Panc1 (cell line): ENCODE data around the gene NPAS3. TPM values are rescaled to one million over a fixed set of nuclear protein-coding genes. Genes with fewer than 3 reads are reported as not detected.

Source experiments
- ATAC-seq: fragments of 200-7000 bp; cut with Tn5 transposase; 2 replicates; pipeline ENCODE4 v1.9.1; 2020; ENCODE audit warnings: mild to moderate bottlenecking, moderate library complexity
- BruUV-seq: library from RNA; stranded (reverse); fragments of 400-500 nt; replicated peaks from 2 replicates; lab custom pipeline; 2021; lab: Mats Ljungman, UMichigan
- CTCF ChIA-PET: fragments of 300-600 bp; sonication (Branson Sonifier 250); formaldehyde crosslinking; loops from one replicate; lab custom pipeline; 2022; ENCODE audit warnings: antibody characterized with exemption; lab: Charles Lee
- POLR2A ChIA-PET: fragments of 300-600 bp; sonication (Branson Sonifier 250); formaldehyde crosslinking; loops from one replicate; lab custom pipeline; 2022; ENCODE audit warnings: antibody characterized with exemption; lab: Charles Lee
- DNase-seq: peaks from one replicate; pipeline ENCODE4 v3.0.0-alpha.2; 2010; ENCODE audit warnings: low read depth, low spot score
- H3K27ac ChIP-seq: 2 replicates; pipeline ENCODE4 v1.5.1; 2011; ENCODE audit warnings: mild to moderate bottlenecking, low read length, inconsistent platforms
- H3K27me3 ChIP-seq: fragments of 200-500 bp; sonication (Bioruptor generic); 2 replicates; pipeline ENCODE4 v1.6.0; 2014; ENCODE audit warnings: low read length, inconsistent platforms; ENCODE audit not compliant: control insufficient read depth, insufficient read depth
- H3K36me3 ChIP-seq: fragments of 200-500 bp; sonication (Bioruptor generic); 2 replicates; pipeline ENCODE4 v1.5.1; 2014; ENCODE audit warnings: inconsistent platforms, mild to moderate bottlenecking, low read length, moderate library complexity; ENCODE audit not compliant: control insufficient read depth, insufficient read depth
- H3K4me1 ChIP-seq: 2 replicates; pipeline ENCODE4 v1.5.1; 2011; ENCODE audit warnings: inconsistent platforms, mild to moderate bottlenecking, low read length, moderate library complexity; ENCODE audit not compliant: control insufficient read depth, insufficient read depth
- H3K4me3 ChIP-seq, 2 experiments: 2 replicates each; pipeline ENCODE4 v1.5.1; 2011 to 2012; ENCODE audit warnings: low read depth in 2 of 2, low read length in 2 of 2, mild to moderate bottlenecking in 2 of 2, inconsistent platforms in 1 of 2, moderate library complexity in 1 of 2
- H3K9me3 ChIP-seq: fragments of 200-500 bp; sonication (Bioruptor generic); 2 replicates; pipeline ENCODE4 v1.5.1; 2014; ENCODE audit warnings: low read depth, mild to moderate bottlenecking, inconsistent platforms, low read length, moderate library complexity; ENCODE audit not compliant: control insufficient read depth, insufficient read depth
- POLR2AphosphoS5 ChIP-seq: IDR thresholded peaks from 2 replicates; pipeline ENCODE4 v1.6.1; 2012; ENCODE audit warnings: mild to moderate bottlenecking, low read depth, low read length, moderate library complexity
- REST ChIP-seq, 2 experiments: IDR thresholded peaks; 2 replicates each; pipeline ENCODE4 v1.6.1; 2011 to 2012; ENCODE audit warnings: low read depth in 2 of 2, control low read depth in 1 of 2, low read length in 1 of 2, mild to moderate bottlenecking in 1 of 2, moderate library complexity in 1 of 2; ENCODE audit not compliant: insufficient read depth in 1 of 2
- SIN3A ChIP-seq: IDR thresholded peaks from 2 replicates; pipeline ENCODE4 v1.6.1; 2012; ENCODE audit warnings: low read depth, mild to moderate bottlenecking, low read length, moderate library complexity, borderline replicate concordance; ENCODE audit not compliant: insufficient read depth
- TCF7L2 ChIP-seq: IDR thresholded peaks from 2 replicates; pipeline ENCODE4 v1.6.1; 2011; ENCODE audit warnings: mild to moderate bottlenecking, low read depth, low read length, inconsistent platforms
- in situ Hi-C: cut with HindIII; loops from 2 replicates; pipeline ENCODE4 v1.10.0; 2016; ENCODE audit warnings: low sequenced_read_pairs, low pct_unique_long_range_greater_than_20kb
- intact Hi-C: fragments of 100-400 bp; cut with micrococcal nuclease; formaldehyde crosslinking; loops from one replicate; pipeline ENCODE4 v1.10.0; 2022; ENCODE audit not compliant: unreplicated experiment
- total RNA-seq: library from RNA; stranded (reverse); gene quantifications from one replicate; pipeline ENCODE4 v1.2.1, GENCODE V29; 2021; ENCODE audit not compliant: unreplicated experiment
- TF ChIP-seq, protein P1 (sequence below): fragments of 450-650 bp; IDR thresholded peaks from 2 replicates; pipeline ENCODE4 v1.5.1; 2017; ENCODE audit warnings: mild to moderate bottlenecking

The NPAS3 gene
- total RNA-seq, 1 experiment from 2014 or later: 0.23 TPM

DNA sequence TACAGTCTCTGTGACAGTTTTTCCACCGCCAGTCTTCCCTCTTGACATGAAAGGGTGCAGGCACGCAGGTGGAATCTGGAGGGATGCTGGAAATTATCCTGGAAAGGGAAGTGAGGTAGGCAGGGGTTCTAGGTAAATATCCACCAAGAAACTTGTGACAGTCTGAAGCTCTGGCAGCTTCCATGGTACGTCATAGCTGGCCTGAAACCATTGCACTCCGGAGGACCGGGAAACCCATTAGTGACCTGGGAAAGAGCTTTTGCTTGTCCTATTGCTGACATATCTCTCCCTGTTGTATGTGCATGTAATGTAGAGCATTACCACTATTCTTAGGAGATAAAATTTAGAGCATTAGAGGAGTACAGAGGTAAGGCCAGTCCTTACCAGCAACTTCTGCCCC, 736.2 kb downstream of the NPAS3 start:
- no peaks in the 10 kb centered on the region for H3K4me1 ChIP-seq
- no peaks in the 10 kb centered on the region for H3K36me3 ChIP-seq
- DNase-seq (no peak), ATAC-seq (no peak)
- H3K27ac ChIP-seq: no peak overlapping the region
- no peak for TF ChIP-seq POLR2AphosphoS5
- no peak for TF ChIP-seq SIN3A
- TF ChIP-seq REST (IDR thresholded peaks at IDR 0.05; ENCODE audit: insufficient read depth in 1 of 2, low read depth in 2 of 2, low read length in 1 of 2): no peak
- TF ChIP-seq, protein P1, sequence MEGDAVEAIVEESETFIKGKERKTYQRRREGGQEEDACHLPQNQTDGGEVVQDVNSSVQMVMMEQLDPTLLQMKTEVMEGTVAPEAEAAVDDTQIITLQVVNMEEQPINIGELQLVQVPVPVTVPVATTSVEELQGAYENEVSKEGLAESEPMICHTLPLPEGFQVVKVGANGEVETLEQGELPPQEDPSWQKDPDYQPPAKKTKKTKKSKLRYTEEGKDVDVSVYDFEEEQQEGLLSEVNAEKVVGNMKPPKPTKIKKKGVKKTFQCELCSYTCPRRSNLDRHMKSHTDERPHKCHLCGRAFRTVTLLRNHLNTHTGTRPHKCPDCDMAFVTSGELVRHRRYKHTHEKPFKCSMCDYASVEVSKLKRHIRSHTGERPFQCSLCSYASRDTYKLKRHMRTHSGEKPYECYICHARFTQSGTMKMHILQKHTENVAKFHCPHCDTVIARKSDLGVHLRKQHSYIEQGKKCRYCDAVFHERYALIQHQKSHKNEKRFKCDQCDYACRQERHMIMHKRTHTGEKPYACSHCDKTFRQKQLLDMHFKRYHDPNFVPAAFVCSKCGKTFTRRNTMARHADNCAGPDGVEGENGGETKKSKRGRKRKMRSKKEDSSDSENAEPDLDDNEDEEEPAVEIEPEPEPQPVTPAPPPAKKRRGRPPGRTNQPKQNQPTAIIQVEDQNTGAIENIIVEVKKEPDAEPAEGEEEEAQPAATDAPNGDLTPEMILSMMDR: no peak
- TF ChIP-seq TCF7L2: no peak
- no TSS peak for BruUV-seq
- intact Hi-C loops (no loop called here), in situ Hi-C loops (no loop called here)
- POLR2A ChIA-PET: no interaction called here
- no peak overlapping the region for H3K4me3 ChIP-seq
- CTCF ChIA-PET: interaction anchor here (0.6 kb wide), 1 partner anchor 557 kb away, joined by 3 read pairs; no protein-coding TSS in a partner anchor
- H3K27me3 ChIP-seq: no peaks in the 10 kb centered on the region
- H3K9me3 ChIP-seq: no peaks in the 10 kb centered on the region

GRCh38 chr14:33675415-33676130, 736.9 kb downstream of the NPAS3 start:
- TF ChIP-seq POLR2AphosphoS5 (no peak), SIN3A (no peak), REST (IDR thresholded peaks at IDR 0.05; ENCODE audit: insufficient read depth in 1 of 2, low read depth in 2 of 2, low read length in 1 of 2) (no peak), TCF7L2 (no peak)
- TF ChIP-seq, protein P1: no peak
- intact Hi-C loops (no loop called here), in situ Hi-C loops (no loop called here)
- DNase-seq (no peak), ATAC-seq (no peak)
- ChIA-PET POLR2A (no interaction called here), CTCF (interaction anchor here (0.7 kb wide), 1 partner anchor 118 kb away, joined by 5 read pairs; no protein-coding TSS in a partner anchor)
- Histone ChIP-seq H3K36me3 (no peaks in the 10 kb centered on the region), H3K27me3 (no peaks in the 10 kb centered on the region), H3K9me3 (no peaks in the 10 kb centered on the region), H3K4me3 (no peak overlapping the region), H3K4me1 (no peaks in the 10 kb centered on the region), H3K27ac (no peak overlapping the region)
- BruUV-seq: no TSS peak
